ENCODE results near the gene GPM6B.

- TF ChIP-seq CTCF (IDR thresholded peaks at IDR 0.05 in 8 of 11, conservative IDR thresholded peaks at IDR 0.05 in 3 of 11): no peak
- TF ChIP-seq POLR2A (IDR thresholded peaks at IDR 0.05): no peak
- no peak for TF ChIP-seq POLR2AphosphoS5 (IDR thresholded peaks at IDR 0.05)
Observed at GRCh38 chrX:13768939-13769338, 48.0 kb downstream of the GPM6B start.
